WTC11 (cell line): Measurements from ENCODE around the gene C4BPA.

Experiments used
- MAX ChIP-seq: sonication (generic); formaldehyde crosslinking; IDR thresholded peaks from 2 replicates; pipeline ENCODE4 v1.8.0; 2022; ENCODE audit warnings: mild to moderate bottlenecking, missing genetic modification reagents
- SP1 ChIP-seq: sonication (generic); formaldehyde crosslinking; conservative IDR thresholded peaks from 2 replicates; pipeline ENCODE4 v1.8.1; 2022; ENCODE audit warnings: missing genetic modification reagents

- TF ChIP-seq MAX (CRISPR knock-in tag) (no peak), SP1 (CRISPR knock-in tag) (no peak)
These were observed 90.2 kb downstream of the C4BPA start for GRCh38 chr1:207194197-207194596.
